ENCODE measurements around the gene ESPN.
A peak's percentile ranks its signal among the peaks of the same experiment; 100 is the strongest.
"Not testable (repeated sequence)": the region's sequence is repeated elsewhere in the genome, so short reads cannot be mapped to it uniquely, and the experiment has no call there.

ESPN gene

DNA sequence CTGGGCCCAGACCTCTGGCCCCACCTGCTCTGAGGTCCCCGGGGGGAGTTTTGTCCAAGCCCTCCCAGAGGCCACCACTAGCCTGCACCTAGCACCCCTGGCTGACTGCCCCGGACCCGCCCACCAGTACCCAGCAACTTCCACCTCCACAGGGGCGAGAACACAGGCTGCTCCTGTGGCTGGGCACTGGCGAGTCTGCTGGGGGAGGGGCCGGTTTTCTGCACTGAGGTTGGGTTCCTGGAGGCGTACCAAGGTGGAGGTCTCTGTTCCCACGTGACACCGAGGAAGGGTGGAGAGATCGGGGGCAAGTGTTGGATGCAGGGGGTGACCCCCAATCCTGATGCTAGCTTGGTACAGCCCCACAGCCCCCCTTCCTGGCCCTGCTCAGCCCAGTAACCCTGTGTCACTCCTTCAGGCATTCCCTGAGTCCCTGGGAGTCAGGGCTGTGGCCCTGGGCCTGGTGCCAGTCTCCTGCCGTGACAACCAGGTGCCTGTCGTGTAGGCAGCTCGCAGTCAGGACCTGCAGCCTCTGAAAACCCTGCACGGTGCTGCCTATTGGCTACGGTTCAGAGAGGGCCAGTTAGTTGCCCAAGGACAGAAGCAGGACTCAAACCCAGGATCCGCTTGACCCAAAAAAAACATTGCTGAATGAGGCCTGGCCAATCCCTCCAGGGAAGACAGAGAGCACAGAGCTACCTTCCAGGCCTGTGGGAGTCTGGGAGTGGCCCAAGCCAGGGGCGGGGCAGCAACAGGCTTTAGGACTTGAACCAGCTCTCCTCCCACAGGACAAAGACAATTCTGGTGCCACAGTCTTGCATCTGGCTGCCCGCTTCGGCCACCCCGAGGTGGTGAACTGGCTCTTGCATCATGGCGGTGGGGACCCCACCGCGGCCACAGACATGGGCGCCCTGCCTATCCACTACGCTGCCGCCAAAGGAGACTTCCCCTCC, 3.1 kb downstream of the ESPN start:
- no peak for DNase-seq (ENCODE audit: low read depth in 4 of 4, low spot score in 1 of 4)

DNA sequence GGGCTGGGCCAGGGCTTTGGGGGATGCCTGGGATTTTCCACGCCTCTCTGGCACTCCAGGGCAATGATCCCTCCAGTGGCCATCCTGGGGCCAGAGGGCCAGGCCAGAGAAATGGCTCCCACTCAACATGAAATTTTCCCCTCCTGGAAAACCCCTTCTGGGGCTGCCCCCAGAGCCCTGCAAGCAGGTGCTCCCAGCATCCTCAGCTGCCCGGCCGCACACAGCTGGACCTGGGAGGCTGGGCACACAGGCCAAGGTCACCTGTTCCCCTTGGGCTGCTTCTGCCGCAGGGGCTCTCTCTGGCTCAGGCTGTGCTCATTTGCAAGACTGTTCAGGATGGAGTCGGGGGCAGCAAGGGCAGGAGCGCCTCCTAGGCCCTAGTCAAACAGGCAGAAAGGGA, 3.9 kb downstream of the ESPN start:
- DNase-seq (ENCODE audit: low read depth in 4 of 4, low spot score in 1 of 4) = not testable (repeated sequence)

DNA sequence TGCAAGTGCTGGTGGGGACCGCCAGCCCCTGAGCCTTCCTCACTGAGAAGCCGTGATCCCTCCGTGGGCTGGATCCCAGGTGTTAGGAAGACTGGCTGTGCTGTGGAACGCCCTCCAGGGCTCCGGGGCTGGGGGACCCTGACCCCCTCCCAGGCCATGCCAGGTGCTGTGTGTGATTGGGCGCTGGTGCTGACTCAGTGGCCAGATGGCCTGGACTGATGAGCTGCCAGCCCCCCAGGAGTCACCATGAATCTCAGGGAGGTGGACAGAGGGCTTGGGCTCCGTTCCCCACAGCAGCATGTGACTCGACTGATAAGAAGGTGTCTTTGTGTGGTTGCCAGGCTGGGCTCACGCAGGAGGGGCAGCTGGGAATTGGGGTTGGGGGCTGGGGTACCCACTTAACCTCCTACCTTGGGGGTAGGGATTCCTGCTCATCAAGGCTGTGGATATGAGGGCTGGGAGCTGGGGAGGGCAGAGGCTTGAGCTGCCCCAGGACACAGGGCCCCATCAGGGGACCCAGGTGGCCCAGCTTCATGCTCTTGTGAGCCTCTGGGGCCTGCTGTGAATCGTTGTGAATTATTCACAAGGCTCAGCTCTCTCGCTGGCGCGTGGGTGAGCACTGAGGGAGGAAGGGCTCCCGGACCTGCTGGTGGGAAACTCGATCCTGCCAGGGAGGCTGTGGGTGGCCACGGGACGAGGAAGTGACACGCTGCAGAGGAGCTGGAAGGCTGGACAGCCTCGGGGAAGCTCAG, 5.3 kb downstream of the ESPN start:
- DNase-seq (ENCODE audit: low read depth in 4 of 4, low spot score in 1 of 4) = not testable (repeated sequence)

DNA sequence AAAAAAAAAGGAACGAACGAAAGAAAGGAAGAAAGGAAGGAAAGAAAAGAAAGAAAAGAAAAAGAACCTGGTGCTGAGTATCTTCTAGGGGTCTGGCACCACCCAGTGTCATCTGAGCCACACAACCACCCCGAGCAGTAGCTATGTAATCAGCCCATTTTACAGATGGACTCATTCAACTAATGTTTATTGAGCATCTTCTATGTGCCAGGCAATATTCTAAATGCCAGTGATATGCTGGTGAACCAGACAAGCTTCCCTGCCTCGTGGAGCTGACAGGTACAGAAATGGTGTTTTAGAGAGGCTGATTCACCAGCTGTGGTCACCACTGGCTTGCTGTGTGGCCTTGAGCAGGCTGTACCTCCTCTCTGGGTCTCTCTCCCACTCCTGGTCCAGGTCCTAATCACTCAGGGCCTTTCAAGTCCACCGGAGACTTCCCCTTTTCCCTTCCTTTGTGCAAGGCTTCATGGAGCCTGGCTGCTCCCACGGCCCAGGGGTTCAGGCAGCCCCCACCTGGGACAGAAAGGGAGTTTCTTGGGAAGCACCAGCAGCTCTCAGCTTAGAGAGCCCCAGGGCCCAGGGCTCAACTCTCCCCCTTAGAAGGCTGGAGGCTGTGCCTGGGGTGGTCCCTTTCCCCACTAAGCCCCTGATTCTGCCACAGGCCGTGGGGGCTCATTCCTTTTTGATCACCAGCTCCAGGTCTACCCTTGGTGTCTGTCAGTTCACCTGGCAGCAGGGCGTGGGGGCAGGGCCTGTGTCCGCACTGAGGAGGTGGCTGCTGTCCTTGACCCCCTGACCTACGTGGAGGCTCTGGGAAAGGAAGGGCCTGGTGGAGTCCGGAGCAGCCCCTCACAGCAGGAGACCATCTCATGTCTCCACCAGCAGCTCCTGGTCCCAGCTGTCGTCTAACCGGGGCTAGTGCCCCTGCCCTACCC, 7.3 kb downstream of the ESPN start:
- not testable (repeated sequence) for DNase-seq (ENCODE audit: low read depth in 4 of 4, low spot score in 1 of 4)

DNA sequence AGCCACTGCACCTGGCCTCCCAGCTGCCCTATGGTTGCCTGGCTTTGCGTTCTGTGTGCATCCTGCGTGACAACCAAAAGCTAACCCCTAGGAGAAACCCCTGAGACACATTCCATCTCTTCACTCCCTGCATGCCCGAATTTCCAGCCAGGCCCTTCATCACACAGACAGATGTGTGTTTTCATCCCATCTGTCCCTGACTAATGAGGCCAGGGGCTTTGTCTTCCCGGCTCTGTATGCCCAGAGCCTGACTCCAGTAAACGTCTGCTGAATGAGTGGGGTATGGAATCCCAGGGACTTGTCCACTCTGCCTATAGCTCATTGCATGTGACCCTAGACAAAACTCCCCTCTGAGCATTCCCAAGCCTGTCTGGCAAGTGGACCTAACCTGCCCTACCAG, 9.6 kb downstream of the ESPN start:
- DNase-seq (ENCODE audit: low read depth in 4 of 4, low spot score in 1 of 4) = no peak

DNA sequence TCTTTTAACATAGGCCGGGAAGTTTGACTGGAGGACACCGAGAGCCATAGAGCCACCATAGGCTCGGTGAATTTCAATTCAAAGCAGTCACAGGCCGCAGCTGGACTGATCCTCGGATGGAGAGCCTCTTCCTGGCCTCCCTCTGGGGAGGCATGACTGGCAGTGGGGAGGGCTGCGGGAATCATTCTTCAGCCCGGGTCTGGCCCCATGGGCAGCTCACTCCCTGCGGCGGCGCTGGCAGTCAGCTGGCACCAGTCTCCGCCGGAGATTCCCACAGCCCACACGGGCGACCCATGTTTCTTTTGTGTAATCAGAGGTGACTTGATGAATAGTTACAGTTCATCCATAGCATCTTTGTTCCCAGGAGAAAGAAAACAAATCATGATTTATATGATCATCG, 10.6 kb downstream of the ESPN start:
- DNase-seq (ENCODE audit: low read depth in 4 of 4, low spot score in 1 of 4) = no peak

DNA sequence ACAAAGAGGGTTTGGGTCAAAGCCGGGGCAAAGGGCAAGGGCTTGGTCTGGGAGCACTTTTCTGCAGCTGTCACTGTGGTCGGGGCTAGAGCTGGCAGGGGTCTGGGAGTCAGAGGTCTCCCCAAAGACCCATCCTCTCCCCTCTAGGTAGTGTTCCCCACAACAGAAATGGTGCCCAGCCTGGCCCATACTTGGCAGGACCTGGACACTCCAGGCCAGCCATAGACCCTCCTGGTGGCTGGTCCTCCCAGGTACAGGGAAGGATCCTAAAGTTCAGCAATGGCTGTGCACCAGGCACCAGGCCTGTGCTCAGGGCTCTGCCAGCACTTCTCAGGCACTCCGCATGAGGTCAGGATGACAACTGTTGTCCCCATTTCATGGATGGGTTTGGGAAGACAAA, 11.0 kb downstream of the ESPN start:
- DNase-seq (ENCODE audit: low read depth in 4 of 4, low spot score in 1 of 4) = no peak

DNA sequence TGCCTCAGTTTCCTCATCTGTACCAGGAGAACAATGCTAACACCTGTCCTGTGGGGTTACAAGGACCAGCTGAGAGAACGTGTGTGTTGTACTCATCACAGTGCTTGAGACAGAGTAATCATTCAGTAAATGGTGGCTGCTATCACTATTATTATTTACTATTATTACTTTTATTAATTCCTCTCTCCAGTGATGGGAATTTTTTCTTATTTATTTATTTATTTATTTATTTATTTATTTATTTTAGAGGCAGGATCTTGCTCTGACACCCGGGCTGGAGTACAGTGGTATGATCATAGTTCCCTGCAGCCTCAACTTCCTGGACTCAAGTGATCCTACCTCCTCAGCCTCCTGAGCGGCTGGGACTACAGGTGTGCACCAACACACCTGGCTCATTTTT, 11.7 kb downstream of the ESPN start:
- DNase-seq (ENCODE audit: low read depth in 4 of 4, low spot score in 1 of 4) = not testable (repeated sequence)

DNA sequence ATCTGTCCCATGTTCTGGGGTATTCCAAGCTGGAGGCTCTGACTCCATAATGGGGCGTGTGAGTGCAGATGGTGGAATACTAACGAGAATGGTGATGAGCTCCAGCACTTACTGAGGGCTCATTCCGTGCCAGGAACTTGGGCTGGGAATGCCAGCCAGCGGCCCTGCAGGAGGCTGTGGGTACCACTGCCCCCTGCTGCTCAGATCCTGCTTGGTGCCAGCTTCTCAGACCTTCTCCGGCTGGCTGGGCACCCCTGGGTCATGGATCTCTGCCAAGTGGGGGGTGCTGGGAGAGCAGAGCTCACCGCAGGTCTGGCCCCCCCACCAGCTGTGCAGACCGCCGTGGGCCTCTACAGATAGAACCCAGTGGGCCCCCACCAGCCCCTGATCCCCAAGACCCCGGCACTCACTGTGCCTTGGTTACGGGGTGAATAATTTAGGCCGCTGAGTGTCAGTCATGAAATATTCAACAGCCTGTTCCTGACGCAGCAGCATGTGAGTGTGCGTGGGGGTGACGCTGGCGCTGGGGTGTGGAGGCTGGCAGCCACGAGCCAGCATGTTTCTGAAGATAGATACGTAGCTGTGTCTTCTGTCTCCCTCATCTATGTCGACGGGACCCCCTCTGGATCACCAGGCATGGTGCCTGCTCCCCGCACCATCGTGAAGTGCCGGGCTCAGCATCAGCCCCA, 12.6 kb downstream of the ESPN start:
- DNase-seq (ENCODE audit: low read depth in 4 of 4, low spot score in 1 of 4) = not testable (repeated sequence)

DNA sequence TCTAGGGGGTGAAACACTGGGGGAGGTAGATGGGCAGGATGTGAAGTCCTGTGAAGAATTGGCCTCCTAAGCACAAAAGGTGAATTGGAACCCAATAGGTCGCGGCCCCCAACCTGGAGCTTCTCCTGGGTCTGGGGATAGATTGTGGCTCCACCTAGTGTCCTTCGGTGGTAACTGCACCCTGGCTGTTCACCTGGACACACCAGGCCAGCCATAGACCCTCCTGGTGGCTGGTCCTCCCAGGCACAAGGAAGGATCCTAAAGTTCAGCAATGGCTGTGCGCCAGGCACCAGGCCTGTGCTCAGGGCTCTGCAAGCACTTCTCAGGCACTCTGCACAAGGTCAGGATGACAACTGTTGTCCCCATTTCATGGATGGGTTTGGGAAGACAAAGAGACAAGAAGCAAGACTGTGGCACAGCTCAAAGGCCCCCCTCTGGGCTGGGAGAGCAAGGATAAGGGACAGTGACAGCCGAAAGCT, 13.5 kb downstream of the ESPN start:
- DNase-seq (ENCODE audit: low read depth in 4 of 4, low spot score in 1 of 4) = peak; percentile 50 to 58 (median 54)

DNA sequence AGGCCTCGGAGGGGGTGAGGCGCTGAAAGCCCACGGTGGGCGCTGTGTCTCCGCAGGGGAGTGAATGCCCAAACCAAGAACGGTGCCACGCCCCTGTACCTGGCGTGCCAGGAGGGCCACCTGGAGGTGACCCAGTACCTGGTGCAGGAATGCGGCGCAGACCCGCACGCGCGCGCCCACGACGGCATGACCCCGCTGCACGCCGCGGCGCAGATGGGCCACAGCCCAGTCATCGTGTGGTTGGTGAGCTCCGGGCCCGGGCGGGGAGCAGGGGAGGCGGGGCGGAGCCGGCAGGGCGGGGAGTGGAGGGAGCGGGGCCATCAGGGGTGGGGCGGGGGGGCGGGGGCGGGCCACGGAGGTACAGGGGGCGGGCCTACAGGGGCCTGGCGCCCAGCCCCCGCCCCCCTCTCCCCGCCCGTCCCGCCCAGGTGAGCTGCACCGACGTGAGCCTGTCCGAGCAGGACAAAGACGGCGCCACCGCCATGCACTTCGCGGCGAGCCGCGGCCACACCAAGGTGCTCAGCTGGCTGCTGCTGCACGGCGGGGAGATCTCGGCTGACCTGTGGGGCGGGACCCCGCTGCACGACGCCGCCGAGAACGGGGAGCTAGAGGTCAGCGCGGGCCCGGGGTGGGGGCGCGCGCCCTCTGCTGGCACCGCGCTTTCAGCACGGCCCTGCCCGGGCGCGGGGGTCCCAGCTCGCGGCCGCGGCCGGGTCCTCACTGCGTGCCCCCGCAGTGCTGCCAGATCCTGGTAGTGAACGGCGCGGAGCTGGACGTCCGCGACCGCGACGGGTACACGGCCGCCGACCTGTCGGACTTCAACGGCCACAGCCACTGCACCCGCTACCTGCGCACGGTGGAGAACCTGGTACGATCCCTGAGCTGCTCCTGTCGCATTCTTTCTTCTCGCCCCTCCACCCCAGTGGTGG, 15.9 kb downstream of the ESPN start:
- DNase-seq (ENCODE audit: low read depth in 4 of 4, low spot score in 1 of 4) = peak in 3 of 4 experiments; percentile 45 to 62 (median 48)

DNA sequence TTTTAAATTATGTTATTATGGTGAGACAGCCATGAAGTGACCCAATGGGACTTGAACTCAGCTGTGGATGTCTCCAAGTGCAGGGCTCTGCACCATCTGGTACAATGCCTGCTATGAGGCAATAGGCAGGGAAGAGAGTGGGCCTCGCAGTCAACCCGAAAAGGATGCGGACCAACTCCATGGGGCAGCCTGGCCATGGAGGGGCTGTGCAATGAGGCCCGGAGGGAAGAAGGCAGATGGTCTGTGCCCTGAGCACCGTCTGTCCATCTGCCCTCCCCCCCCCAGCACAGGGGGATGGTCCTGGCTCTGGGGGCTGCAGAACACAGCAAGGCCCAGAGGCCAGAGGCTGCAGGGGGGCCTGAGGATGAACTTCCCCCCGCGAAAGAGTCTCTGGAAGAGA, 17.0 kb downstream of the ESPN start:
- no peak for DNase-seq (ENCODE audit: low read depth in 4 of 4, low spot score in 1 of 4)

DNA sequence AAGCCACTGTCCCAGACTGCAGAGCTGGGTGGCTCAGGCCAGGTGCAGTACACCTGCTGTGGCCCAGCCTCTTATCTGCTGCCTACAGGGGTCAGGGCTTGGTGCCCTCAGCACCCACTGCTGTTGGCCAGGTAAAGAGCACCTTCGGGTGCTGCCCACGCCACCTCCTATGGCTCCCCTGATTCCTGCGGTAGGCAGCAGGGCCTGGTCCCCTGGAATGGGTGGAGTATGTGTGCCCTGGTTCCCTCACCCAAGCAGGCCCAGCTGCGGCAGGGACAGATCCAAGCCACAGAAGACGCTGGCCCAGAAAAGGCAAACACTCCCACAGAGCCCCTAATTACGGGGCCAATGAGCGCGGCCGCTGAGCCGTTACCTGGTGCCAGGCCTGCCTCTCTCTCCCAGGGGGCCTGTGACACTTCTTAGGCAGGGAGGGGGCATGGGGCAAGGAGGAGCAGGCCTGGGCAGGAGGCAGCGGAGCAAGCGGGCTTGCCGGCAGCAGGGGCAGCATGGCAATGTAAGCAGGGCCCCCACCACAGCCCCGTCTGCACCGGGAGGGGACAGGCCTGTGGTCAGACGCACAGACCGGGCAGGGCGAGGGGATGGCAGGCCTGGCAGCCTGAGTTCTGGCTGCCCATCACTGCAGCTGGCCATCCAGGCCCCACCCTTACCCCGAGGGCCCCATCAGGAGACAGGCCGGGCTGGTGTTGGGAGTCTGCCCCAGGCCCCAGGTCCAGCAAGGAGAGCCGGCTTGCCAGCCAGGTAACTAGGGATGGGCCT, 19.0 kb downstream of the ESPN start:
- no peak for DNase-seq (ENCODE audit: low read depth in 4 of 4, low spot score in 1 of 4)

DNA sequence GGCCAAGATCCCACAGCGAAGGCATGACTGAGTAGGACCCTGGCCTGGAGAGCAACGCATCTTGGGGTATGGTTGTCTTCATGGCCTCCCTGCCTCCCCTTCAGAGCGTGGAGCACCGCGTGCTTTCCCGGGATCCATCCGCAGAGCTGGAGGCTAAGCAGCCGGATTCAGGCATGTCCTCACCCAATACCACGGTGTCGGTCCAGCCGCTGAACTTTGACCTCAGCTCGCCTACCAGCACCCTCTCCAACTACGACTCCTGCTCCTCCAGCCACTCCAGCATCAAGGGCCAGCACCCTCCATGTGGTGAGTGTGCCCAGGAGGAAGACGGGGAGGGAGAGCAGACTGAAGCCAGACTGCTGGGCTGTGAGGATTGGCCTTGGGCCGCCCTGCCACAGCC, 19.8 kb downstream of the ESPN start:
- DNase-seq (ENCODE audit: low read depth in 4 of 4, low spot score in 1 of 4) = no peak

DNA sequence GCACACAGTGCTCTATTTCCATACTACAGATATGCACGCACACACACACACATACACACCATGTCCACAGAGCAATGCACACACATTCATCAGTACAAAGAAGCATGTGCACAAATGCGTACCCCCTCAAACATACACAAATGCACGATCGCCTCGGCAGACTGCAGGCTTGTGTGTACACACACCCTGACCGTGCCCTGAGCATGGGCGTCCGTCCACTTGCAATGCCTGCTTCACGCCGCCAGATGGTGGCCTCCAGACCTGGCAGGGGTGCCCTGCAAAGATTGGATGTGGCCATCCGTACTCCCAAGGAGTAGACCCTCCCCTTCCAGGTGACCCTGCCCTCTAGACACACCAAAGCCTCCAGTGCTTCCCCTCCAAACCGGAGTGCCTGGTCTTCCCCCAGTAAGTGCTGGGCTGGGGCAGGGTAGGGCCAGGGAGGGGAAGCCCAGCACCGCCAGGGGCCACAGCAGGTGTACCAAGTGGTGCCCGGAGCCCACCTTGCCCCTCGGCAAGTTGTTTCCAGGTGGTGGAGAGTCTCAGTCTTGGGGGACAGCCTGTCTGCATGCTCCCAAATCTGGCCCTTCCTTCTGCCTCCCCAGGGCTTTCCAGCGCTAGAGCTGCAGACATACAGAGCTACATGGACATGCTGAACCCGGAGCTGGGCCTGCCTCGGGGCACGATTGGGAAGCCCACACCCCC, 20.6 kb downstream of the ESPN start:
- DNase-seq (ENCODE audit: low read depth in 4 of 4, low spot score in 1 of 4) = no peak

DNA sequence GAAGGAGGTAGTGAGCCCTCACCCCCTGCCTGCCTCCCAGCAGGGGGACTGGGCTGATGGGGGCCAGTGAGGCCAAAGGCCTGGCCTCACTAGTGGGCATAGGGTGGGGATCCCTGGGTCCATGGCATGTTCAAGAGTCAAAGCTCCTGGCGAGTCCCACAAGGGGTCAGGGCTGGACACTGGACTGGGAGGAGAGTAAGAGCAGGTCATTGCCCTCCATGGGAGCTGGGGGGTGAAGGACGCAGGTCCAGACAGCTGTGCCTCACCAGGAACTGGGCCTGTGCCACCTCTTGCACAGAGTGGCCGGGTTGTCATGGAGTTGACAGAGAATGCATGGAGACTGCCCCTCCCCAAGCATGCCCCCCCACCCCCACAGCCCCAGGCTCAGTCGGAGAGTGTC, 21.4 kb downstream of the ESPN start:
- not testable (repeated sequence) for DNase-seq (ENCODE audit: low read depth in 4 of 4, low spot score in 1 of 4)

DNA sequence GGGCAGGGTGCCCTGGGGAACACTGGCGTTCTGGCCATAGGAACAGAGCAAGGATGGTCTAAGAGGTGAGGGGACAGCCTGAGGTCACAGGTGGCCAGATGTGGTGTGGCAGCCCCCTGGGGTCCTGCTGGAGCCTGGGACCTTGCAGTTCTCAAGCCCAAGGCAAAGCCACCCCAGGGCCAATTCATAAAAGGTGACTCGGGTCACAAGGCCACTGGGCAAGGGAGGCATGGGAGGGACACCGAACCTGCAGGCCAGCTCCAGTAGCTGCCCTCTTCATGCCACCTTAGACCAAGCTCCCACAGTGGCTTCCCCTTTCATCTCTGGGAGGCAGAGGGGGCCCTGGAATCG, 22.1 kb downstream of the ESPN start:
- DNase-seq (ENCODE audit: low read depth in 4 of 4, low spot score in 1 of 4) = no peak
